NCI-H2196 (cell line): ENCODE data around the gene SFXN3.

Experiments
- DNase-seq: peaks from one replicate; lab custom pipeline; 2025; ENCODE audit not compliant: unreplicated experiment; lab: John Stamatoyannopoulos, UW

SFXN3 gene

GRCh38 chr10:101071267-101071884, 40.3 kb downstream of the SFXN3 start:
- DNase-seq: no peak

GRCh38 chr10:101071885-101072433, 40.9 kb downstream of the SFXN3 start:
- no peak for DNase-seq

GRCh38 chr10:101072923-101073322, 41.9 kb downstream of the SFXN3 start:
- no peak for DNase-seq

DNA sequence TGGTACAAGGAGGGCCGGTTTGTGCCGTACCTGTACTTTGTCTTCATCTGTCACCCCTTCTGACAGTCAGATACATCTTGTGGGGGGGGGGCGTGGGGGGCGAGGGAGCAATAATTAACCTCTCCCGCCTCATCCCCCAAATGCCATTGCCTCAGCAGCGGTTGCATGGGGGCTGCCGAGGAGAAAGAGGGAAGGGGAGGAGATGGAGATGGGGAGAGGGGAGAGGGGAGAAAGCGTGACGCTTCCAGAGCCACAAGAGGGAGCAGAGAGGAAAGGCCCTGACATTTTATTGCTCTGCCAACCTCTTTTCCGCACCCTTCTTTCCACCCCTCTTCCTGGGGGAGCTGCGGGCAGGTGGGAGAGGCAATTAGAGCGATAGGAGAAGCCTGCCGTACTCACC, 42.6 kb downstream of the SFXN3 start:
- no peak for DNase-seq

DNA sequence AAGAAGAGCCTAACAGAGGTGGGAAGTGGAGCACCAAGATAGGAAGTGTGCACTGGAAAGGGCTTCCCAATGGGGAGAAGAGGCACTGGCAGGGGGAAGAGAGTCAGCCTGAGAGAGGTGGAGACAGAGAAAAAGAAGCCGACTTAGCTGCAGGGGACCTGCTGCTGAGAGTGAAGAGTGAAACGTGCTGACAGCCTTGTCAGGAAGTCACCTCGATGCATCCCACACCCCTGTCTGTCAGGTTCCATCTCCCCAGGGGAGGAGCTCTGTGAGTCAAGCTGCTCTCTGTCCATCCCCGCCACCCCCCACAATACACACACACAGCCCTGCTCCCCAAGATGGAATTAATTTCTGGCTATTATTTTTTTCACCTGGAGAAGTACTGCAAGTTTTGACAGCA, 44.7 kb downstream of the SFXN3 start:
- DNase-seq: no peak

GRCh38 chr10:101076630-101077029, 45.6 kb downstream of the SFXN3 start:
- DNase-seq: no peak

GRCh38 chr10:101079874-101080273, 48.8 kb downstream of the SFXN3 start:
- DNase-seq: no peak

DNA sequence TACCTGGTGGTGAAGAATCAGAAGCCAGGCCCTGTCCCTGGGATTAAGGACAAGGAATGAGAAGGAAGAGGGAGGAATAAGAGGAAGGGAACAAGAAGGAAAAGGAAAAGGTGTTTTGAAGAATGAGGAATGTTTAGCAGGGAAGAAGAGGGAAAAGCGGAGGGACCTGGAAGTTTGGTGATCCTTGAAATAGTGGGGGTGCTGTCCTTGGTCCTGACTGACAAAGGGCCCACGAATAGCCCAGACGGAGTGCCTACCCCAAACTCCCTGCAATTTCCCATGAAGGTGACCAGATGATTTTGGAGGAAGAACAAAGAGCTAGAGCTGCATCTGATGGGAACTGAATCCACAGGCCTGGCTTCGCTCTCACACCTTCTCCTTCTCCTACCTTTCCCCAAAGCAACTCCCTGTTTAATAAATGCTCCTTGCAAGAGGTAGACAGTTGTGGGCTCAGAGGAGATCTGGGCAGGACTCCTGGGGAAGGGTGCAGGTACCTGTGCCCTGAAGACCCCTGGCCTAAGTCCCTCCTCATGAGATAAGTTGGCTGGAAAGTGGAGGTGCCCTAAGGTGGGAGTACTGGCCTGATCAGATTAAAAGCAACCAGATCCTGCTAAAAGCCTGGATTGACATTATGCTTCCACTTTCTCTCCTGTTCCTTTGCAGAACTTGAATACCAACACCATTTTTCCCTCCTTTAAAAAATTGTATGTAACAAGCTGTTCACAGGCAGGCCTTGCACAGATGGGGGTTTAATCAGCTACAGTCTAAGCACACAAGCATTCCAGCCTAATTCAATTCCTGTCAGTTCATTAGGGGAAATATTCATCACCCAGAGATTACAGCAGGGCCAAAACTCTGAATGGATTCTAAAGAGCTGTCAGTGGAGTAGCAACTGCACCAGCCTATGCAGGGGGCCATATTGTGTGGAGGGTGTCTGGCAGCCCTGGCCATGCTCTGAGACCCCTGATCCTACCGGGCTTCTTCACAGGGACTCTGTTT, 50.2 kb downstream of the SFXN3 start:
- DNase-seq: no peak

GRCh38 chr10:101085846-101086245, 54.8 kb downstream of the SFXN3 start:
- DNase-seq: no peak

DNA sequence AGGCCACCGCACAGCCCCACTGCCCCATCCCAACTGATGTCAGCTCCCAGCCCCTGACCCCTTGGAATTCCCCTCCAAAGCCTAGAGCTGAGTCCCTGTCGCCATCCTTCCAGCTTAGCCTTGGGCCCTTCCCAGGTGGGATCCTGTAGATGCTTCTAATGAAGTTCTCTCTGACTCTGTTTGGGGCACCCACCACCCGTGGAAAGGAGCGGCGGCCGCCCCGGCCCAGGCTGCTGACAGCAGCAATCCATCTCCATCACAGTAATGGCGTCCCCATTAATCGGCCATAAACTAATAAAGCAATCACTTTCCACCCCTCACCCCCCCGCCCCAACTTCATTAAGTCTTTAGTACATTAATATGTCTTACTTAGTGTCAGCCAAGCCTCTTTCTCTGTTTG, 56.3 kb downstream of the SFXN3 start:
- no peak for DNase-seq

DNA sequence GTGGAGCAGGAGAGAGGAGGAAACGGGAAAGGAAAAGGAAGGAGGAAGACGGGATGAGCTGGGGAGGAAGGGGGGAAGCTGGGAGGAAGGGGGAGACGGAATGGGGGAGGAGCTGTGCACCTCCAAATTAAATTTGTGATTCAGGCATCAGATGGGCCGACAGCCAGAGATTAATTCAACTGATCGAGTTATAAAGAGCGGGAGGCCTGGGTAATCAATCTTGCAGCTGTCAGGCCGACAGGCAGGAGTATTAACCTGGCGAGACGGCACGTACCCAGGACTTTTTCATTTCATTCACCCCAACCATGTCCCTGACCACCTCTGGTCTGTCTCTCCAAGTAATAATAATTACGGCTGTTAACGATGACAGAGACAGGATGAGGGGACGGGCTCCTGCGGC, 56.9 kb downstream of the SFXN3 start:
- DNase-seq: no peak

GRCh38 chr10:101089520-101090299, 58.7 kb downstream of the SFXN3 start:
- DNase-seq: no peak

DNA sequence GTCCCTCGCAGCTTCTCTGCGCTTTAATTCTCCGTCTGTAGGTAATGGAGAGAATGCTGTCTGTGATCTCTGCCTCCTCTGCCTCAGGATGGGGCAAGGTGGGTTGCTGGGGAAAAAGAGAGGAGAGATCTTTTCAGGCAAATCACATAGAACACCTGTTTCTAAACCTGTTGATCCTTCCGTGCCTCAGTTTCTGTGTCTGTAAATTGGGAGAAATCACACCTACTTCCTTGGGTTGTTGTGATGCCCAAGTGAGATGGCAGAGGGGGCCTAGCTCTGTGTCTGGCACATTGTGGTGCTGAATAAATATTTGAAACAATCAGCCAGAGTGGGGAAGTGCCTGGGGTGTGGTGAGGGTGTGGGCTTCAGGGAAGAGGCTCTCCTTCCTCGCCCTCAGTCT, 59.6 kb downstream of the SFXN3 start:
- no peak for DNase-seq
